Activated CD4-positive, alpha-beta T cell treated with anti-CD3 and anti-CD28 coated beads, Interleukin-2, amount 10 ng/mL, durations not matched to agents 7 days and 5 days (primary cell): ENCODE data around the gene OSBP. TPM values are rescaled to one million over a fixed set of nuclear protein-coding genes. Genes with fewer than 3 reads are reported as not detected.

Source experiments
- CTCF ChIA-PET: fragments of 350-600 bp; sonication (Branson Sonifier 250); formaldehyde crosslinking; loops from one replicate; lab custom pipeline; 2021; ENCODE audit warnings: antibody characterized with exemption; lab: Charles Lee
- POLR2A ChIA-PET: fragments of 350-600 bp; sonication (Branson Sonifier 250); formaldehyde crosslinking; loops from one replicate; lab custom pipeline; 2021; ENCODE audit warnings: antibody characterized with exemption; lab: Charles Lee
- DNase-seq: peaks from one replicate; pipeline ENCODE4 v3.0.0-alpha.2; 2020
- H3K27ac Mint-ChIP-seq: one replicate; pipeline ENCODE4 v1.8.0; 2021; ENCODE audit warnings: mild to moderate bottlenecking, moderate library complexity, mixed read lengths
- H3K27me3 Mint-ChIP-seq: one replicate; pipeline ENCODE4 v1.8.0; 2021; ENCODE audit warnings: mixed read lengths
- H3K36me3 Mint-ChIP-seq: one replicate; pipeline ENCODE4 v1.8.0; 2021; ENCODE audit warnings: low read depth, mixed read lengths
- H3K4me1 Mint-ChIP-seq: one replicate; pipeline ENCODE4 v1.8.0; 2021; ENCODE audit warnings: mixed read lengths
- H3K4me3 Mint-ChIP-seq: one replicate; pipeline ENCODE4 v1.8.0; 2021; ENCODE audit warnings: mild to moderate bottlenecking, moderate library complexity, mixed read lengths
- H3K9me3 Mint-ChIP-seq: one replicate; pipeline ENCODE4 v1.8.0; 2021; ENCODE audit warnings: mixed read lengths
- total RNA-seq, 2 experiments: library from RNA; stranded (reverse); gene quantifications; one replicate each; pipeline ENCODE4 v1.2.3, GENCODE V29; 2021

Gene OSBP
- total RNA-seq, 2 experiments from 2014 or later: 36.4 to 43.6 TPM

- POLR2A ChIA-PET: no interaction called here
- CTCF ChIA-PET: interaction anchor here (1.0 kb wide), 1 partner anchor 43 kb away, joined by 10 read pairs; the partner anchor contains the start of gene PATL1
- Mint-ChIP-seq H3K4me1 (peaks cover 1% of the 10 kb centered on the region), H3K9me3 (no peaks in the 10 kb centered on the region), H3K27me3 (no peaks in the 10 kb centered on the region), H3K36me3 (peaks cover 8% of the 10 kb centered on the region), H3K27ac (no peak overlapping the region), H3K4me3 (no peak overlapping the region)
- DNase-seq: no peak
Measured at GRCh38 chr11:59625703-59626102, 10.1 kb upstream of the OSBP start.

GRCh38 chr11:59617876-59618275, 2.3 kb upstream of the OSBP start:
- DNase-seq: no peak
- Mint-ChIP-seq H3K36me3 (peaks cover 14% of the 10 kb centered on the region), H3K4me3 (no peak overlapping the region), H3K4me1 (peaks cover 41% of the 10 kb centered on the region), H3K27me3 (no peaks in the 10 kb centered on the region), H3K9me3 (no peaks in the 10 kb centered on the region), H3K27ac (no peak overlapping the region)
- ChIA-PET POLR2A (interaction anchor here (0.6 kb wide), 1 partner anchor 200 kb away, joined by 4 read pairs; no protein-coding TSS in a partner anchor), CTCF (interaction anchor here (0.8 to 1.8 kb wide), 2 partner anchors 13 to 71 kb away, joined by 3 to 4 read pairs; no protein-coding TSS in a partner anchor)

GRCh38 chr11:59616396-59616982, 915 bp upstream of the OSBP start:
- H3K36me3 Mint-ChIP-seq: peaks cover 26% of the 10 kb centered on the region
- no peak for DNase-seq
- H3K4me3 Mint-ChIP-seq: peak overlapping the region; percentile 69
- POLR2A ChIA-PET: interaction anchor here (0.5 to 0.6 kb wide), 4 partner anchors 18 to 509 kb away, joined by 3 to 4 read pairs (median 4); partner anchors contain the start of gene FAM111B
- H3K27me3 Mint-ChIP-seq: no peaks in the 10 kb centered on the region
- peak overlapping the region; percentile 90 for H3K27ac Mint-ChIP-seq
- no peaks in the 10 kb centered on the region for H3K9me3 Mint-ChIP-seq
- CTCF ChIA-PET: interaction anchor here (0.8 to 1.9 kb wide), 9 partner anchors 8 to 79 kb away, joined by 3 to 5 read pairs (median 3); no protein-coding TSS in a partner anchor
- peaks cover 55% of the 10 kb centered on the region for H3K4me1 Mint-ChIP-seq

DNA sequence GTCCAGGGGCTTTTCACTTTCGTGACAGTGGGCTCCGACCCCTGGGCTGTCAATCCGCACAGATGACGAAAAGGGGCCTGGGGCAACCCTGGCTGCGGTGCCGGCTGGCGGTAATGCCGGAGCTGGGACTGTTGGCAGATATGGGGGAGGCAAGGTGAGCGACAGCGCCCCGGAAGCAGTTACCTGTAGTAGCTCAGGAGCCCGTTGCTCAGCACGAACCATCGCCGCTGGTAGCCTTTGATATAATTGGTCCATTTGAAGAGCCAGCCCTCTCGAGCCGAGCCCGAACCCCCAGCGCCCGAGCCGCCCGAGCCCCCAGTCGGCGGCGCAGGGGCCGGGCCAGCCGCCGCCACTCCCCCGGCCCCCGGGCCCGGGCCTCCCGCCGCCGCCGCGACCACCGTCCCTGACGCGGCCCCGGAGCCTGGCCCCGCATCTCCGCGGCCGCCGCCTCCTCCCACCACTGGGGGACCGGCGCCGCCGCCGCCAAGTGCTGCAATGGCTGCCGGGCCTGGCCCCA, 396 bp downstream of the OSBP start:
- POLR2A ChIA-PET: interaction anchor here (0.9 kb wide), 1 partner anchor 23 kb away, joined by 3 read pairs; no protein-coding TSS in a partner anchor
- Mint-ChIP-seq H3K4me1 (peaks cover 58% of the 10 kb centered on the region), H3K36me3 (peaks cover 29% of the 10 kb centered on the region)

DNA sequence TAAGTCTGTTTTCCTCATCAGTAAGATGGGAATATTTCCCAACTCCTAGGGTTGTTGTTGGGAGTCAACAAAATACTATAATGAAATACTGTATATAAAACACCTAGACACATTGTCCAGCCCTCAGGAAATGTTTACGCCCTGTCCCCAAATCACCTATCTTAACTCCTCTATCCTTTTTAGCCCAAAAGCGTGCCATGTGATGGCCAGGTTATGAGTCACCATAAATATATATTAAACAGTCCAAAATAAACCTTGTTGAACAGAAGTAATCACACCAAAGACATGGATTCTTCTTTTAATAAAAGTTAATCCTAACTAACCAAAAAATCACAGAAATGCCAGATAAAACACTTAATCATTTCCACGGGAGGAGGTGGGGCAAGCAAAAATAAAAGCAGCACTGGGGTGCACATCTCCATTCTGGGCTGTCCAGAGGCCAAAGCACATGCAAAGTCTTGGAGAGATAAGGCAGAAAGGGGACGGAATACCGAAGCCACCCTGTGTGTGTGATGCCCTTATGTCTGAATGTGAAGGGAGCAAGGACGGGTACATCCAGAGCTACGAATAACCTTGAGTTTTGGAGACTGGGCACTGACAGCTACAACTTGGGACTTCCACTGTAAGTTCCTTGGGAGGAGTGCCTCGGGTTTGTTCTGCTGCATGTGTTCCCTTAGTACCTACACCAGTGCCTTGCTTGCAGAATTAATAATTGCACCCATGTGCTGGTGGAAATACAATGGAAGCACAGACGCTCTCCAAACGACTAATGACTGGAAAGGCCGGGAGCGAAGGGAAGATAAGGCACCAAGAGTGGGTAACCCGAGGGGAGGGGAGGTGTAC, 1.1 kb downstream of the OSBP start:
- H3K36me3 Mint-ChIP-seq: peaks cover 34% of the 10 kb centered on the region
- peaks cover 60% of the 10 kb centered on the region for H3K4me1 Mint-ChIP-seq
- no peak for DNase-seq
- H3K27me3 Mint-ChIP-seq: no peaks in the 10 kb centered on the region
- ChIA-PET CTCF (interaction anchor here (1.2 to 1.7 kb wide), 3 partner anchors 50 to 77 kb away, joined by 3 to 5 read pairs (median 4); no protein-coding TSS in a partner anchor), POLR2A (interaction anchor here (0.9 kb wide), 1 partner anchor 22 kb away, joined by 3 read pairs; no protein-coding TSS in a partner anchor)
- H3K4me3 Mint-ChIP-seq: peak overlapping the region; percentile 93
- H3K27ac Mint-ChIP-seq: peak overlapping the region; percentile 93
- H3K9me3 Mint-ChIP-seq: no peaks in the 10 kb centered on the region

More for the DNA sequence above, 396 bp downstream of the OSBP start:
- CTCF ChIA-PET: interaction anchor here (0.9 to 1.9 kb wide), 8 partner anchors 22 to 78 kb away, joined by 3 to 5 read pairs (median 4); no protein-coding TSS in a partner anchor
- H3K9me3 Mint-ChIP-seq: no peaks in the 10 kb centered on the region
- H3K27ac Mint-ChIP-seq: peak overlapping the region; percentile 93
- peak; percentile 68 for DNase-seq
- peak overlapping the region; percentile 93 for H3K4me3 Mint-ChIP-seq
- no peaks in the 10 kb centered on the region for H3K27me3 Mint-ChIP-seq

GRCh38 chr11:59611570-59612565, 3.7 kb downstream of the OSBP start:
- H3K27ac Mint-ChIP-seq: no peak overlapping the region
- ChIA-PET CTCF (interaction anchor here (0.6 to 1.8 kb wide), 6 partner anchors 10 to 51 kb away, joined by 3 to 5 read pairs (median 3); no protein-coding TSS in a partner anchor), POLR2A (no interaction called here)
- H3K4me1 Mint-ChIP-seq: peaks cover 45% of the 10 kb centered on the region
- no peak for DNase-seq
- peaks cover 59% of the 10 kb centered on the region for H3K36me3 Mint-ChIP-seq
- H3K27me3 Mint-ChIP-seq: no peaks in the 10 kb centered on the region
- H3K4me3 Mint-ChIP-seq: no peak overlapping the region
- no peaks in the 10 kb centered on the region for H3K9me3 Mint-ChIP-seq

GRCh38 chr11:59610289-59610688, 5.3 kb downstream of the OSBP start:
- H3K36me3 Mint-ChIP-seq: peaks cover 70% of the 10 kb centered on the region
- H3K27me3 Mint-ChIP-seq: no peaks in the 10 kb centered on the region
- no peak overlapping the region for H3K27ac Mint-ChIP-seq
- H3K4me1 Mint-ChIP-seq: peaks cover 43% of the 10 kb centered on the region
- H3K4me3 Mint-ChIP-seq: no peak overlapping the region
- no peaks in the 10 kb centered on the region for H3K9me3 Mint-ChIP-seq
- DNase-seq: no peak
- ChIA-PET POLR2A (interaction anchor here (0.6 kb wide), 1 partner anchor 78 kb away, joined by 7 read pairs; no protein-coding TSS in a partner anchor), CTCF (interaction anchor here (0.7 to 1.2 kb wide), 2 partner anchors 10 to 690 kb away, joined by 3 read pairs; no protein-coding TSS in a partner anchor)

GRCh38 chr11:59607703-59608454, 7.7 kb downstream of the OSBP start:
- no peaks in the 10 kb centered on the region for H3K27me3 Mint-ChIP-seq
- H3K9me3 Mint-ChIP-seq: no peaks in the 10 kb centered on the region
- ChIA-PET CTCF (interaction anchor here (0.6 to 1.4 kb wide), 3 partner anchors 9 to 70 kb away, joined by 3 read pairs; no protein-coding TSS in a partner anchor), POLR2A (no interaction called here)
- no peak overlapping the region for H3K4me3 Mint-ChIP-seq
- peaks cover 69% of the 10 kb centered on the region for H3K36me3 Mint-ChIP-seq
- DNase-seq: no peak
- H3K4me1 Mint-ChIP-seq: peaks cover 26% of the 10 kb centered on the region
- H3K27ac Mint-ChIP-seq: no peak overlapping the region

DNA sequence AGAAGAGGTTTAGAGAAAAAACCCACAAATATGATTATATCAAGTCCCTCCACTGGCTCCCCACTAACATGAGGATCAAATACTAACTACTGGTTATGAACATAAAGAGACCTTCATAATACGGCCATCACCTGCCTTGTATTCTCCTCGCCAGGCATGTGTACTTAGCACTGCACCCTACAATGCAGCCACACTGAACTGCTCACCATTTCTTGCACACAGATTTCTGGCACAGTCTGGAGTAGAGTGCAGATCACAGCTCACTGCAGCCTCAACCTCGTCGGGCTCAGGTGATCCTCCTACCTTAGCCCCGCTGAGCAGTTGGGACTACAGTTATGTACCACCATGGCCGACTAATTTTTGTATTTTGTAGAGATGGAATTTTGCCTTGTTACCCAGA, 13.1 kb downstream of the OSBP start:
- Mint-ChIP-seq H3K4me1 (peaks cover 5% of the 10 kb centered on the region), H3K9me3 (no peaks in the 10 kb centered on the region), H3K36me3 (peaks cover 75% of the 10 kb centered on the region), H3K27me3 (no peaks in the 10 kb centered on the region), H3K4me3 (no peak overlapping the region), H3K27ac (no peak overlapping the region)
- no peak for DNase-seq
- CTCF ChIA-PET: interaction anchor here (0.7 kb wide), 1 partner anchor 10 kb away, joined by 3 read pairs; no protein-coding TSS in a partner anchor
- POLR2A ChIA-PET: interaction anchor here (0.5 kb wide), 1 partner anchor 1004 kb away, joined by 3 read pairs; no protein-coding TSS in a partner anchor

- no peak overlapping the region for H3K4me3 Mint-ChIP-seq
- no peak overlapping the region for H3K27ac Mint-ChIP-seq
- H3K4me1 Mint-ChIP-seq: peaks cover 5% of the 10 kb centered on the region
- ChIA-PET CTCF (no interaction called here), POLR2A (no interaction called here)
- peaks cover 71% of the 10 kb centered on the region for H3K36me3 Mint-ChIP-seq
- no peaks in the 10 kb centered on the region for H3K9me3 Mint-ChIP-seq
- no peaks in the 10 kb centered on the region for H3K27me3 Mint-ChIP-seq
- no peak for DNase-seq
Measured at GRCh38 chr11:59601788-59602187, 13.8 kb downstream of the OSBP start.

- H3K4me3 Mint-ChIP-seq: no peak overlapping the region
- H3K4me1 Mint-ChIP-seq: peaks cover 6% of the 10 kb centered on the region
- CTCF ChIA-PET: interaction anchor here (0.7 to 1.1 kb wide), 2 partner anchors 10 kb away, joined by 3 read pairs; no protein-coding TSS in a partner anchor
- POLR2A ChIA-PET: no interaction called here
- no peaks in the 10 kb centered on the region for H3K27me3 Mint-ChIP-seq
- peaks cover 70% of the 10 kb centered on the region for H3K36me3 Mint-ChIP-seq
- DNase-seq: no peak
- H3K27ac Mint-ChIP-seq: no peak overlapping the region
- no peaks in the 10 kb centered on the region for H3K9me3 Mint-ChIP-seq
Measured at GRCh38 chr11:59600636-59601035, 14.9 kb downstream of the OSBP start.
